Activated naive CD4-positive, alpha-beta T cell treated with anti-CD3 and anti-CD28 coated beads, Interleukin-2, amount 10 ng/mL, durations not matched to agents 5 hours and 36 hours (primary cell): ENCODE data around the gene PHLPP2. TPM values are rescaled to one million over a fixed set of nuclear protein-coding genes. Genes with fewer than 3 reads are reported as not detected.

Experiments
- total RNA-seq, 2 experiments: library from RNA; stranded (reverse); gene quantifications; one replicate each; pipeline ENCODE4 v1.2.3, GENCODE V29; 2021

The PHLPP2 gene
- 1 to 10 TPM; 3.7 TPM for total RNA-seq

DNA sequence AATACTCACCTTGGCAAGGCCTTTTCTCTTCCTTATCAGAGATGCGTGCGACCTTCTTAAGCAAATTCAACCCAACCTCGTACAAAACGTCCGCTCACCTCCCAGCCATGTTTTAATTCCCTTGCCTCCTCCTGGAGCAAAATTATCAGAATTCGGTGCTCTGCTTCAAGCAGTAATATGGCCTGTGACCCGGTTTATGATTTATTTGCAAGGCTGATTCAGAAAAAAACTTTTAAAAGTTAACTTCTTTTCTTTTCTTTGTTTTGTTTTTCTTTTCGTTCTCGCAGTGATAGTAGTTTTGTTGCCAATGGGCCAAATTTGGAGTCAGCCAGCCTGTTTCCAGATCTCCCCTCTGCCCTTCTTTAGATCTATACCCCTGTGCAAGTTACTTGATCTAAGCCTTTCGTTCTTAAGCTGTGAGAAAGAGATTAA lies at the start of gene PHLPP2:
Gene PHLPP2 (minus strand): TSS at position 382 of the 432 bp plus-strand sequence. CDS start 9,906 bp downstream, outside the sequence.

DNA sequence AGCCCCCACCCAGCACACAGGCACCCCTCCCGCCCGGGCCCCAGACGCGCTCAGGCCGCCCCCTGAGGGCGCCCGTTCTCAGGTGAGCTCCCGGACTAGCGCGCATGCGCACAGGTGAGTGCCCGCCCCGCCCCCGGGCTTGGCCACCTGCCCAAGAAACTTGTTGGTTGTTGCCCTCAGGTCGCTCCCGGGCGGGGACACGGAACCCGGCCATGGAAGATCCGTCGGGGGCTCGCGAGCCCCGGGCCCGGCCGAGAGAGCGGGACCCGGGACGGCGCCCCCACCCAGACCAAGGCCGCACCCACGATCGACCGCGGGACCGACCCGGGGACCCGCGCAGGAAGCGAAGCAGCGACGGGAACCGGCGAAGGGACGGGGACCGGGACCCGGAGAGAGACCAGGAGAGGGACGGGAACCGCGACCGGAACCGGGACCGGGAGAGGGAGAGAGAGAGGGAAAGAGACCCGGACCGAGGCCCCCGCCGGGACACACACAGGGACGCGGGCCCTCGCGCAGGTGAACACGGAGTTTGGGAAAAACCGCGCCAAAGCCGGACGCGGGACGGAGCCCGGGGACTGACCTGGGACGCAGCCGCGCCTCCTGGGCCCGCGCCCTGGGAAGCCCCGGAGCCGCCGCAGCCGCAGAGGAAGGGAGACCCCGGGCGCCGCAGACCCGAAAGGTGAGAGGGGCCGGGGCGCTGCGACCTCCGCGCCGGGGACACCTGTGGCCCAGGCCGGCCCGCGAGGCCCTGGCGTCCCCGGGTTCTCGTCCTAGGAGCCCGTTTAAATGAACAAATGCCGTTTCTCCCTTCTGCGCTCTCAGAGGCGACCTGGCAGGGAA lies 98.3 kb downstream of the PHLPP2 start, which contains the start of gene MARVELD3:
Gene MARVELD3 (plus strand): TSS at position 167 of the 840 bp plus-strand sequence. CDS start 46 bp downstream, at position 213.

Other genes with a start within 250 kb of the PHLPP2 start
- gene ZNF19, start 235.4 kb downstream of the PHLPP2 start, total RNA-seq = 1 to 10 TPM; 2.9 to 3.0 TPM
- gene CHST4, start 198.3 kb downstream of the PHLPP2 start, total RNA-seq = not detected
- not detected for gene TAT, start 147.6 kb downstream of the PHLPP2 start, total RNA-seq
- gene MARVELD3, start 98.5 kb downstream of the PHLPP2 start, total RNA-seq = not detected
- 10 to 100 TPM; 78.0 to 84.5 TPM for gene AP1G1, start 84.1 kb upstream of the PHLPP2 start, total RNA-seq
- gene ATXN1L, start 121.3 kb upstream of the PHLPP2 start, total RNA-seq = 10 to 100 TPM; 23.4 to 24.9 TPM
- 10 to 100 TPM in 1 of 2 experiments, 1 to 10 TPM in 1; 9.7 to 10.2 TPM for gene ZNF821, start 159.5 kb upstream of the PHLPP2 start, total RNA-seq
- gene IST1, start 170.8 kb upstream of the PHLPP2 start, total RNA-seq = 100 to 1,000 TPM; 198 to 202 TPM